Activated CD4-positive, alpha-beta T cell treated with anti-CD3 and anti-CD28 coated beads, Interleukin-2, amount 50 U/mL, for 24 hours (primary cell): ENCODE results near the gene SULT1C2.

Source experiments
- DNase-seq, 2 donors: peaks; one replicate each; pipeline ENCODE4 v3.0.0-alpha.2; 2020; ENCODE audit warnings: low read depth in 1 of 2, low spot score in 1 of 2

The SULT1C2 gene

GRCh38 chr2:108293850-108294249 lies 5.2 kb downstream of the SULT1C2 start:
- no peak for DNase-seq

GRCh38 chr2:108297436-108298141 lies 8.9 kb downstream of the SULT1C2 start:
- DNase-seq, result no peak

GRCh38 chr2:108301558-108301957 lies 12.9 kb downstream of the SULT1C2 start:
- DNase-seq, result no peak

- no peak for DNase-seq
Observed at GRCh38 chr2:108304975-108305374, 16.3 kb downstream of the SULT1C2 start.

GRCh38 chr2:108305901-108306300 lies 17.2 kb downstream of the SULT1C2 start:
- DNase-seq, result no peak

- DNase-seq, result no peak
Observed at GRCh38 chr2:108309903-108310302, 21.2 kb downstream of the SULT1C2 start.

GRCh38 chr2:108314586-108315296 lies 26.0 kb downstream of the SULT1C2 start:
- DNase-seq, result no peak

- no peak for DNase-seq
Observed at GRCh38 chr2:108315444-108315934, 26.8 kb downstream of the SULT1C2 start.

- DNase-seq, result no peak
Observed at GRCh38 chr2:108316033-108316432, 27.3 kb downstream of the SULT1C2 start.

GRCh38 chr2:108316461-108317258 lies 28.0 kb downstream of the SULT1C2 start:
- no peak for DNase-seq

GRCh38 chr2:108320326-108320922 lies 31.7 kb downstream of the SULT1C2 start:
- DNase-seq, result no peak

GRCh38 chr2:108323619-108324018 lies 34.9 kb downstream of the SULT1C2 start:
- no peak for DNase-seq

- no peak for DNase-seq
Observed at GRCh38 chr2:108324531-108325255, 36.0 kb downstream of the SULT1C2 start.

GRCh38 chr2:108325756-108326155 lies 37.1 kb downstream of the SULT1C2 start:
- no peak for DNase-seq

GRCh38 chr2:108329771-108330170 lies 41.1 kb downstream of the SULT1C2 start:
- DNase-seq, result no peak

GRCh38 chr2:108330979-108331378 lies 42.3 kb downstream of the SULT1C2 start:
- no peak for DNase-seq

- DNase-seq, result no peak
Observed at GRCh38 chr2:108345951-108346350, 57.3 kb downstream of the SULT1C2 start.

- DNase-seq, result no peak
Observed at GRCh38 chr2:108346827-108347226, 58.1 kb downstream of the SULT1C2 start.

GRCh38 chr2:108347786-108348185 lies 59.1 kb downstream of the SULT1C2 start:
- DNase-seq, result no peak

- no peak for DNase-seq
Observed at GRCh38 chr2:108348816-108349570, 60.3 kb downstream of the SULT1C2 start.
